ENCODE results near the gene CFAP53.

The CFAP53 gene

GRCh38 chr18:50287028-50287440 is 20.7 kb upstream of the CFAP53 start:
- H3F3A ChIP-seq (ENCODE audit: insufficient read depth, low read length) = no peaks in the 10 kb centered on the region
- no peaks in the 10 kb centered on the region for H3K27me3 ChIP-seq (replicated peaks; ENCODE audit: insufficient read depth, low read length)
- H4K20me1 ChIP-seq (ENCODE audit: insufficient read depth, low read length) = no peaks in the 10 kb centered on the region
- H3K9ac ChIP-seq (ENCODE audit: low read length) = peak overlapping the region; percentile 70
- peaks cover 6% of the 10 kb centered on the region; the same call in 1 of the 2 replicates for H3K4me1 ChIP-seq (ENCODE audit: low read length)
- TF ChIP-seq EZH2phosphoT487 (IDR thresholded peaks at IDR 0.05; ENCODE audit: low read length) (no peak), EZH2 (optimal IDR thresholded peaks at IDR 0.05; ENCODE audit: low read depth, low read length) (no peak), CTCF (IDR thresholded peaks at IDR 0.05; ENCODE audit: low read length) (no peak)
- H2AFZ ChIP-seq (ENCODE audit: low read length) = peak overlapping the region; percentile 94
- no peaks in the 10 kb centered on the region for H3K9me3 ChIP-seq (replicated peaks; ENCODE audit: insufficient read depth, low read length)
- peak overlapping the region; percentile 88 for H3K4me2 ChIP-seq (ENCODE audit: low read depth, low read length)
- peaks cover 29% of the 10 kb centered on the region for H3K79me2 ChIP-seq (ENCODE audit: low read length)
- peak overlapping the region; percentile 98 for H3K4me3 ChIP-seq (ENCODE audit: low read length)
- H3K36me3 ChIP-seq (replicated peaks; ENCODE audit: insufficient read depth, low read length) = peaks cover 11% of the 10 kb centered on the region; the same call in 1 of the 2 replicates
- no peak for DNase-seq
- no peaks in the 10 kb centered on the region for H3K9me2 ChIP-seq (replicated peaks; ENCODE audit: insufficient read depth, low read length)
- H3K27ac ChIP-seq (ENCODE audit: low read length) = no peak overlapping the region; the same call in 1 of the 2 replicates

- H3K27ac ChIP-seq (ENCODE audit: low read length) = no peak overlapping the region
- DNase-seq = no peak
Measured at GRCh38 chr18:50286391-50287027, 20.2 kb upstream of the CFAP53 start.

GRCh38 chr18:50285631-50286321 is 19.5 kb upstream of the CFAP53 start:
- no peak overlapping the region for H3K27ac ChIP-seq (ENCODE audit: low read length)
- no peaks in the 10 kb centered on the region for H4K20me1 ChIP-seq (ENCODE audit: insufficient read depth, low read length)
- no peaks in the 10 kb centered on the region for H3K27me3 ChIP-seq (replicated peaks; ENCODE audit: insufficient read depth, low read length)
- H3K4me1 ChIP-seq (ENCODE audit: low read length) = peaks cover 6% of the 10 kb centered on the region; the same call in 1 of the 2 replicates
- no peaks in the 10 kb centered on the region for H3F3A ChIP-seq (ENCODE audit: insufficient read depth, low read length)
- H3K9me3 ChIP-seq (replicated peaks; ENCODE audit: insufficient read depth, low read length) = no peaks in the 10 kb centered on the region
- TF ChIP-seq EZH2phosphoT487 (IDR thresholded peaks at IDR 0.05; ENCODE audit: low read length) = no peak
- no peak for TF ChIP-seq CTCF (IDR thresholded peaks at IDR 0.05; ENCODE audit: low read length)
- no peak for TF ChIP-seq EZH2 (optimal IDR thresholded peaks at IDR 0.05; ENCODE audit: low read depth, low read length)
- H3K9ac ChIP-seq (ENCODE audit: low read length) = no peak overlapping the region
- no peaks in the 10 kb centered on the region for H3K9me2 ChIP-seq (replicated peaks; ENCODE audit: insufficient read depth, low read length)
- DNase-seq = no peak
- H2AFZ ChIP-seq (ENCODE audit: low read length) = no peak overlapping the region
- H3K36me3 ChIP-seq (replicated peaks; ENCODE audit: insufficient read depth, low read length) = peaks cover 11% of the 10 kb centered on the region; the same call in 1 of the 2 replicates
- H3K4me2 ChIP-seq (ENCODE audit: low read depth, low read length) = peak overlapping the region; percentile 88; the same call in 1 of the 2 replicates
- H3K79me2 ChIP-seq (ENCODE audit: low read length) = peaks cover 37% of the 10 kb centered on the region
- H3K4me3 ChIP-seq (ENCODE audit: low read length) = no peak overlapping the region

More at GRCh38 chr18:50286391-50287027, 20.2 kb upstream of the CFAP53 start:
- Histone ChIP-seq H3K27me3 (replicated peaks; ENCODE audit: insufficient read depth, low read length) (no peaks in the 10 kb centered on the region), H3K9me2 (replicated peaks; ENCODE audit: insufficient read depth, low read length) (no peaks in the 10 kb centered on the region), H4K20me1 (ENCODE audit: insufficient read depth, low read length) (no peaks in the 10 kb centered on the region), H3K9ac (ENCODE audit: low read length) (peak overlapping the region; percentile 70), H2AFZ (ENCODE audit: low read length) (peak overlapping the region; percentile 94), H3K4me2 (ENCODE audit: low read depth, low read length) (peak overlapping the region; percentile 88), H3K4me3 (ENCODE audit: low read length) (peak overlapping the region; percentile 98), H3F3A (ENCODE audit: insufficient read depth, low read length) (no peaks in the 10 kb centered on the region), H3K9me3 (replicated peaks; ENCODE audit: insufficient read depth, low read length) (no peaks in the 10 kb centered on the region), H3K36me3 (replicated peaks; ENCODE audit: insufficient read depth, low read length) (peaks cover 11% of the 10 kb centered on the region; the same call in 1 of the 2 replicates), H3K79me2 (ENCODE audit: low read length) (peaks cover 32% of the 10 kb centered on the region), H3K4me1 (ENCODE audit: low read length) (peaks cover 6% of the 10 kb centered on the region; the same call in 1 of the 2 replicates)
- TF ChIP-seq EZH2phosphoT487 (IDR thresholded peaks at IDR 0.05; ENCODE audit: low read length) = no peak
- no peak for TF ChIP-seq CTCF (IDR thresholded peaks at IDR 0.05; ENCODE audit: low read length)
- no peak for TF ChIP-seq EZH2 (optimal IDR thresholded peaks at IDR 0.05; ENCODE audit: low read depth, low read length)
